ENCODE data around the gene ALDH6A1. TPM values are rescaled to one million over a fixed set of nuclear protein-coding genes. Genes with fewer than 3 reads are reported as not detected.

ALDH6A1 gene
- total and polyA plus RNA-seq, 4 experiments from 2014 or later, result 21.7 to 23.1 (median 22.4) TPM

DNA sequence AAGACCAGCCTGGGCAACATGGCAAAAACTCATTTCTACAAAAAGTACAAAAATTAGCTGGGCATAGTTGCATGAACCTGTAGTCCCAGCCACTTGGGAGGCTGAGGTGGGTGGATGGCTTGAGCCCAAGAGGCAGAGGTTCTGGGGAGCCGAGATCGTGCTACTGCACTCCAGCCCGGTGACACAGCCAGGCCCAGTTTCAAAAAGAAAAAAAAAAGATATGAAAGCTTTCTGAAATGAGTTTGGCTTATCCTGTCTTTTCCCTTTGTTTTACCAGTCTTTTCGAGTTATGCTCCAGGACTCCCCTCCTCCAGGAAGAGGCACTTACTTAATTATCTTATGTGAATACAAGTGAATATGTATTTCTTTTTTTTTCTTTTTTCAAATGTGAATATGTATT, 61.9 kb downstream of the ALDH6A1 start:
- H3K36me3 ChIP-seq (ENCODE audit: insufficient read depth, low read length), result no peaks in the 10 kb centered on the region
- H3K9me3 ChIP-seq (ENCODE audit: control insufficient read depth in 1 of 2, low read length in 2 of 2), result no peaks in the 10 kb centered on the region
- DNase-seq, result no peak
- no peak overlapping the region for H3K27ac ChIP-seq (ENCODE audit: low read depth, low read length)
- peaks cover 0 to 5% of the 10 kb centered on the region in 2 donors for H3K36me3 Mint-ChIP-seq
- no peaks in the 10 kb centered on the region for H3K27me3 ChIP-seq (ENCODE audit: insufficient read depth, low read length)
- ChIA-PET POLR2A (ENCODE audit: partially characterized antibody) (no interaction called here), CTCF (ENCODE audit: partially characterized antibody) (no interaction called here)
- intact Hi-C loops (cut with micrococcal nuclease), result no loop called here
- no peak overlapping the region for H3K27ac Mint-ChIP-seq
- H3K4me1 Mint-ChIP-seq, result peaks cover 6 to 22% (median 11%) of the 10 kb centered on the region in 4 donors
- peaks cover 12% of the 10 kb centered on the region for H3K4me1 ChIP-seq (ENCODE audit: insufficient read depth, low read length)
- no peaks in the 10 kb centered on the region for H3K9me3 Mint-ChIP-seq
- H3K4me3 ChIP-seq (ENCODE audit: low read length in 2 of 2), result no peak overlapping the region
- H3K27me3 Mint-ChIP-seq, result no peaks in the 10 kb centered on the region
- H3K4me3 Mint-ChIP-seq, result no peak overlapping the region

DNA sequence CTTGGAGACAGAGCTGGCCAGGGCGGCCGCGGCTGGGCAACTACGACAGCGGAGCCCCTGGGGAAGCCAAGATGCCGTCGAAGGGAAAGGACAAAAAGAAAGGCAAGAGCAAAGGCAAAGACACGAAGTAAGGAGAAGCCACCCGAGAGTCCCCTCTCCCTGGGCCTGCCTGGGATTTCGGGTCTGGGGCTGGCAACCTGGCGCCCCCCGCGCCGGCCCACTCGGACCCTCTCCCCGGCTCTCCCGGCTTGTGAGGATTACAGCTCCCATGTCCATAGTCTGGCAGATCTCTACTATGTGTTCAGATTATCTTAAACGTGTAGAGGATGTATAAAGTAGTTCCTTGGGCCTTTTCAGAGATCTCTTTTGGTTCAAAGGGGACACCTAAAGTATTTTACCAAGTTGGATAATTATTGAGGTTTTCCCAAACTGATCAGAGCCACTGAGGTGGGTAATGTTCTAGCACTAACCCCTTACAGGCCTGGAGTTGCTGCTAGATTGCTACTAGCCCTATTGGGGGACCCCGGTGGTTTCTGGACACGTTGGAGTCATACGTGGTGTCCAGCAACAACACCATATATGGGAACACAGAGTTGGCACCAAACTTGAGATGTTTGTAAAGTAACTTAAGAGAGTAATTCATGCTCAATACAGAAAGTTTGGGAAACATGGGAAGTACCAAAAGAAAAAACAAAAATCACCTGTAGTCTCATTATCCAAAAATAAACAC, 64.7 kb downstream of the ALDH6A1 start:
- H3K27me3 Mint-ChIP-seq, result no peaks in the 10 kb centered on the region
- no peaks in the 10 kb centered on the region for H3K27me3 ChIP-seq (ENCODE audit: insufficient read depth, low read length)
- peak overlapping the region in 1 of 2 donors; percentile 94 for H3K4me3 ChIP-seq (ENCODE audit: low read length in 2 of 2)
- ChIA-PET POLR2A (ENCODE audit: partially characterized antibody) (interaction anchor here (0.9 to 1.8 kb wide), 11 partner anchors 64 to 529 kb away, joined by 3 to 9 read pairs (median 6); partner anchors contain the start of genes ACOT2, ALDH6A1, COQ6 and FAM161B), CTCF (ENCODE audit: partially characterized antibody) (interaction anchor here (1.4 to 1.5 kb wide), 2 partner anchors 11 to 70 kb away, joined by 3 to 4 read pairs; partner anchors contain the start of genes COQ6 and FAM161B)
- intact Hi-C loops (cut with micrococcal nuclease), result loop anchor here (1.0 to 2.0 kb wide), 3 partner anchors 65 to 529 kb away; partner anchors contain the start of genes ALDH6A1, LIN52, RIOX1 and ZNF410
- H3K9me3 Mint-ChIP-seq, result no peaks in the 10 kb centered on the region
- peaks cover 6 to 22% (median 11%) of the 10 kb centered on the region in 4 donors for H3K4me1 Mint-ChIP-seq
- H3K9me3 ChIP-seq (ENCODE audit: control insufficient read depth in 1 of 2, low read length in 2 of 2), result no peaks in the 10 kb centered on the region
- H3K27ac Mint-ChIP-seq, result peak overlapping the region; percentile 94 to 99 (median 98)
- H3K27ac ChIP-seq (ENCODE audit: low read depth, low read length), result peak overlapping the region; percentile 92
- peaks cover 12% of the 10 kb centered on the region for H3K4me1 ChIP-seq (ENCODE audit: insufficient read depth, low read length)
- H3K36me3 Mint-ChIP-seq, result peaks cover 0 to 5% of the 10 kb centered on the region in 2 donors
- H3K4me3 Mint-ChIP-seq, result peak overlapping the region; percentile 89 to 96 (median 93)
- no peaks in the 10 kb centered on the region for H3K36me3 ChIP-seq (ENCODE audit: insufficient read depth, low read length)
- DNase-seq, result no peak

DNA sequence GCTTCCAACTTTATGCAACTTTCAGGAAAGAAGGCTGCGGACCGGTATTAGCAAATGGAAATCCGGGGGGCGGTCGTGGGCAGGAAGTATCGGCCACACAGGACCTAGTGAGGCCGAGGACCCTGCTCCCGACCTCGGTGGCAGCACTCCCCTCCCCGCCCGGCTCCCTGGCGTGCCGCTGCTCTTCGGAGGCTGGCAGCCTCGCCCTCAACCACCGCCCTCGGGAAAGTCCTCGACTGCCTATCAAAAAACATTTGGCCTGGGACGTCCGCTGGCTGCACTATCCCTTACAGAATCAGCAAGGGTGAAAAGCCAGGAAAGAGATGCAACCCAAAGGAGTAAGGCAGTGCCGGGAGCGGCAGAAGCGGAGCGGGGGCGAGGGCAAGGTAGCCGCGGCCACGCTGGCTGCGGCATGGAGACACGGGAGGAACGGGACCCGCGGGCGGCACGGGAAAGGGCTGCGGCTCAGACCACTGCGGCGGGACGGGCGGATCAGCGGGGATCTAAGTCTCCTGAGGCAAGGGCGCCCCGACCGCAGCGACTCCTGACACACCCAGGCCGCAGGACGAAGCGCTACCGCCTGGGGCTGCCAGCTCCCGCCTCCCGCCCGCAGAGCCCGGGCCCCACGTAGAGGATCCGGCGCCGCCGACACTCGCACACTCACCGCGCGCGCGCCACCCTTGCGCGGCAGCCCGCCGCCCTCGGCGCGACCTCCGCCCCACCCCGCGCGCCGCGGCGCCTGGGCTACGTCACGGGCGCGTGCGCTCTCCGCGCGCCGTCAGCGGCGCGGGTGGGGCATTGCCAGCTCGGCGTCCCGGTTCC, 65.5 kb downstream of the ALDH6A1 start, which contains the start of the genes BBOF1 and ENTPD5:
Gene BBOF1, plus strand, starts transcription at position 764 of the 822 bp plus-strand sequence. CDS start 130 bp downstream, outside the sequence.
Gene ENTPD5, minus strand, starts transcription at position 703 of the 822 bp plus-strand sequence. CDS start 31,186 bp downstream, outside the sequence.
- no peaks in the 10 kb centered on the region for H3K9me3 Mint-ChIP-seq

DNA sequence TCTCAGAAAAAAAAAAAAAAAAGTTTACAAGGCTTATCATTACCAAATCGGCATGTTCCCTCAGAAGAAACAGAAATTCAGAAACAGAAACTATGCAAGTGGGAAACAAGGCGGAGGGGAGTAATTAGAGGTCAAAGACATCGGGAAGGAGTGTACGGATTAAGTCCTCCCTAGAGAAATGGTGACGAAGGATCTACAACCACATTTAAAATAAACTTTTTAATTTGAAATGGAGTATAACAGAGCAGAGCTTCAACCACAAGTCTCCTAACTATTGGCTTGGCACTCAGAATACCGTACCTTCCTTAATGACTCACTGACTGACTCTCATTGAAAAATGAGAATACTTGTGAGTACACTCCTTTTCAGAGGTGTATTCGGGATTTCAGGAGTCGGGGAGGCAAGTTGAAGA, 66.1 kb downstream of the ALDH6A1 start:
- peak overlapping the region; percentile 92 for H3K27ac ChIP-seq (ENCODE audit: low read depth, low read length)
- H3K9me3 ChIP-seq (ENCODE audit: control insufficient read depth in 1 of 2, low read length in 2 of 2), result no peaks in the 10 kb centered on the region
- POLR2A ChIA-PET (ENCODE audit: partially characterized antibody), result interaction anchor here (0.8 to 1.8 kb wide), 8 partner anchors 25 to 448 kb away, joined by 3 to 9 read pairs (median 4); partner anchors contain the start of genes ACOT2, ACOT6 and PTGR2
- no peaks in the 10 kb centered on the region for H3K36me3 ChIP-seq (ENCODE audit: insufficient read depth, low read length)
- peaks cover 6 to 22% (median 11%) of the 10 kb centered on the region in 4 donors for H3K4me1 Mint-ChIP-seq
- peak overlapping the region; percentile 94 to 99 (median 98) for H3K27ac Mint-ChIP-seq
- peaks cover 12% of the 10 kb centered on the region for H3K4me1 ChIP-seq (ENCODE audit: insufficient read depth, low read length)
- CTCF ChIA-PET (ENCODE audit: partially characterized antibody), result interaction anchor here (1.4 kb wide), 1 partner anchor 68 kb away, joined by 4 read pairs; the partner anchor contains the start of genes COQ6 and FAM161B
- H3K9me3 Mint-ChIP-seq, result no peaks in the 10 kb centered on the region
- H3K4me3 ChIP-seq (ENCODE audit: low read length in 2 of 2), result peak overlapping the region; percentile 87 to 94
- H3K27me3 Mint-ChIP-seq, result no peaks in the 10 kb centered on the region
- DNase-seq, result peak; percentile 9 to 43 (median 25)
- intact Hi-C loops (cut with micrococcal nuclease), result loop anchor here (1.0 to 2.0 kb wide), 3 partner anchors 68 to 527 kb away; partner anchors contain the start of genes COQ6, FAM161B, RIOX1 and ZNF410
- no peaks in the 10 kb centered on the region for H3K27me3 ChIP-seq (ENCODE audit: insufficient read depth, low read length)
- peaks cover 3 to 12% of the 10 kb centered on the region in 2 donors for H3K36me3 Mint-ChIP-seq
- peak overlapping the region; percentile 92 to 98 (median 94) for H3K4me3 Mint-ChIP-seq

More for the DNA sequence above, 65.5 kb downstream of the ALDH6A1 start, which contains the start of the genes BBOF1 and ENTPD5:
- CTCF ChIA-PET (ENCODE audit: partially characterized antibody), result interaction anchor here (1.4 to 1.5 kb wide), 2 partner anchors 10 to 69 kb away, joined by 3 to 4 read pairs; partner anchors contain the start of genes COQ6 and FAM161B
- H3K4me3 ChIP-seq (ENCODE audit: low read length in 2 of 2), result peak within 1 kb of the TSS; percentile 87 to 94
- H3K4me1 ChIP-seq (ENCODE audit: insufficient read depth, low read length), result peaks cover 12% of the 10 kb centered on the region
- Mint-ChIP-seq H3K27ac (peak within 1 kb of the TSS; percentile 94 to 99 (median 99)), H3K4me3 (peak within 1 kb of the TSS; percentile 93 to 98 (median 94)), H3K36me3 (peaks cover 3 to 7% of the 10 kb centered on the region in 2 donors), H3K4me1 (peaks cover 6 to 22% (median 11%) of the 10 kb centered on the region in 4 donors), H3K27me3 (no peaks in the 10 kb centered on the region)
- POLR2A ChIA-PET (ENCODE audit: partially characterized antibody), result interaction anchor here (0.6 to 1.8 kb wide), 16 partner anchors 26 to 744 kb away, joined by 3 to 9 read pairs (median 4); partner anchors contain the start of genes ACOT2, ACOT6, ALDH6A1 and COQ6
- DNase-seq, result peak; percentile 88 to 91 (median 91)
- intact Hi-C loops (cut with micrococcal nuclease), result loop anchor here (1.0 to 2.0 kb wide), 4 partner anchors 66 to 528 kb away; partner anchors contain the start of genes ALDH6A1, COQ6, FAM161B and LIN52
- H3K36me3 ChIP-seq (ENCODE audit: insufficient read depth, low read length), result no peaks in the 10 kb centered on the region
- H3K9me3 ChIP-seq (ENCODE audit: control insufficient read depth in 1 of 2, low read length in 2 of 2), result no peaks in the 10 kb centered on the region
- H3K27me3 ChIP-seq (ENCODE audit: insufficient read depth, low read length), result no peaks in the 10 kb centered on the region
- H3K27ac ChIP-seq (ENCODE audit: low read depth, low read length), result peak within 1 kb of the TSS; percentile 92

DNA sequence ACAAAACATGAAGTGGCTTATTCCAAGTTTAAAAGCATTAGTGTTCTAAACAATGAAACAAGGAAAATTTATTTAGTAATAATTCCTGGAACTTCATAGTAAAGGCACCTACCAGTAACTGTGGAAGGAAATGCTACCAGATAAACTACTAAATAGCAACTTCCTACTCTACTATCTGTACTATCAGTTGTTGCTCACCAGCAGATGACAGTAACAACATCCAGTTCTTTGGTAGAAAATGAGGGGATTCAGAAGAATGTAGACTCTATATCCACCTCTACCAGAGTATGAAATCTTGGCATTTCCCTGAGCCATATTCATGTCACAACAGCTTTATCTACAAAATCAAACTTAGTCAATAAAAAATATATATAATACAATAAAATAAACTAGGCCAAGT, 68.3 kb downstream of the ALDH6A1 start:
- H3K36me3 Mint-ChIP-seq, result peaks cover 7 to 16% of the 10 kb centered on the region in 2 donors
- POLR2A ChIA-PET (ENCODE audit: partially characterized antibody), result no interaction called here
- intact Hi-C loops (cut with micrococcal nuclease), result no loop called here
- H3K27ac Mint-ChIP-seq, result peak overlapping the region in 1 of 7 donors; percentile 34
- peaks cover 6 to 22% (median 11%) of the 10 kb centered on the region in 4 donors for H3K4me1 Mint-ChIP-seq
- no peak overlapping the region for H3K27ac ChIP-seq (ENCODE audit: low read depth, low read length)
- no peak overlapping the region for H3K4me3 ChIP-seq (ENCODE audit: low read length in 2 of 2)
- no peaks in the 10 kb centered on the region for H3K27me3 ChIP-seq (ENCODE audit: insufficient read depth, low read length)
- peak overlapping the region in 1 of 8 donors; percentile 9 for H3K4me3 Mint-ChIP-seq
- H3K9me3 ChIP-seq (ENCODE audit: control insufficient read depth in 1 of 2, low read length in 2 of 2), result no peaks in the 10 kb centered on the region
- peaks cover 3% of the 10 kb centered on the region for H3K36me3 ChIP-seq (ENCODE audit: insufficient read depth, low read length)
- H3K4me1 ChIP-seq (ENCODE audit: insufficient read depth, low read length), result peaks cover 12% of the 10 kb centered on the region
- no peaks in the 10 kb centered on the region for H3K27me3 Mint-ChIP-seq
- CTCF ChIA-PET (ENCODE audit: partially characterized antibody), result no interaction called here
- DNase-seq, result no peak
- H3K9me3 Mint-ChIP-seq, result no peaks in the 10 kb centered on the region

DNA sequence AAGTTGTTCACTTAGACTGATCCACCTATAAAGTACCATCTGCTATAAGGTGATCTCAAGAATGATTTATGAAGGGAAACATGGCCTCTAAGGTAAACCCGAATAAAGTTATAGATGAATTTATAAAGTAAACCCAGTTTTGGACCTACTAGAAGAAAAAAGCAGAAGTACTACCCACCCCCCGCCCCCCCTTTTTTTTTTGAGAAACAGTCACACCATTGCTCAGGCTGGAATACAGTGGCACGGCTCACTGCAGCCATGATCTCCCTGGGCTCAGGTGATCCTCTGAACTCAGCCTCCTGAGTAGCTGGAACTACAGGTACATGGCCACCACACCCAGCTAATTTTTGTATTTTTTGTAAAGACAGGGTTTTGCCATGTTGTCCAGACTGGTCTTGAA, 69.1 kb downstream of the ALDH6A1 start:
- no peaks in the 10 kb centered on the region for H3K9me3 ChIP-seq (ENCODE audit: control insufficient read depth in 1 of 2, low read length in 2 of 2)
- peaks cover 12% of the 10 kb centered on the region for H3K4me1 ChIP-seq (ENCODE audit: insufficient read depth, low read length)
- H3K27ac Mint-ChIP-seq, result peak overlapping the region in 2 of 7 donors; percentile 10 to 57
- H3K27me3 Mint-ChIP-seq, result no peaks in the 10 kb centered on the region
- ChIA-PET CTCF (ENCODE audit: partially characterized antibody) (no interaction called here), POLR2A (ENCODE audit: partially characterized antibody) (no interaction called here)
- peaks cover 8% of the 10 kb centered on the region for H3K36me3 ChIP-seq (ENCODE audit: insufficient read depth, low read length)
- H3K9me3 Mint-ChIP-seq, result no peaks in the 10 kb centered on the region
- no peak overlapping the region for H3K27ac ChIP-seq (ENCODE audit: low read depth, low read length)
- peaks cover 8 to 21% of the 10 kb centered on the region in 2 donors for H3K36me3 Mint-ChIP-seq
- DNase-seq, result no peak
- no peaks in the 10 kb centered on the region for H3K27me3 ChIP-seq (ENCODE audit: insufficient read depth, low read length)
- H3K4me1 Mint-ChIP-seq, result peaks cover 6 to 22% (median 11%) of the 10 kb centered on the region in 4 donors
- no peak overlapping the region for H3K4me3 ChIP-seq (ENCODE audit: low read length in 2 of 2)
- H3K4me3 Mint-ChIP-seq, result no peak overlapping the region
- intact Hi-C loops (cut with micrococcal nuclease), result no loop called here

Data from CD4-positive, alpha-beta memory T cell (primary cell).